OCI-LY3 (cell line): ENCODE data around the gene OSBPL8.

Experiments used
- CTCF ChIP-seq: fragments of 200-600, 300-600 bp; sonication (generic); IDR thresholded peaks from 2 replicates; pipeline ENCODE4 v1.5.1; 2014; ENCODE audit warnings: antibody characterized with exemption, low read length, low read depth
- EZH2phosphoT487 ChIP-seq: fragments of 200-600 bp; shearing (Covaris generic); IDR thresholded peaks from 2 replicates; pipeline ENCODE4 v1.6.1; 2018; ENCODE audit warnings: antibody characterized with exemption, mixed run types, low read depth

GRCh38 chr12:76341436-76342030 is 218.0 kb downstream of the OSBPL8 start:
- TF ChIP-seq CTCF (no peak), EZH2phosphoT487 (no peak)
